ENCODE results near the gene GRK5.
A peak's percentile ranks its signal among the peaks of the same experiment; 100 is the strongest.

Gene GRK5

DNA sequence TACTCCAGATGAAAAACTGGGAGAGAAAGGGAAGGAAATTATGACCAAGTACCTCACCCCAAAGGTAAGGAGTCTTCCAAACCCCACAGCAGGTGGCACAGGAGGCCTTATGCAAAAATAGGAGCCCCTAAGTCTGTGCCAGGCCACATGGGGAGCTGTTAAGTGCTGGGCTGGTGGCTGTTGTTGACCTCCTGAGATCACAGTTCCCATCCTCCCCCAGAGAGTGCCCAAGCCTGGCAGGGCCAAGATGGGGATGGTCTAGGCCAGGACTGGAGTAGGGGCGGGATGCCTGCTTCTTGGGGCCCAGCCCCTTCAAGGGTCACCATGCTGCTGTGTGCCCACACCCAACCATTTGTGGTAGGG lies 189.3 kb downstream of the GRK5 start:
- peak overlapping the region; percentile 28 for H3K4me2 ChIP-seq (ENCODE audit: low read depth, low read length, poor library complexity, severe bottlenecking)

DNA sequence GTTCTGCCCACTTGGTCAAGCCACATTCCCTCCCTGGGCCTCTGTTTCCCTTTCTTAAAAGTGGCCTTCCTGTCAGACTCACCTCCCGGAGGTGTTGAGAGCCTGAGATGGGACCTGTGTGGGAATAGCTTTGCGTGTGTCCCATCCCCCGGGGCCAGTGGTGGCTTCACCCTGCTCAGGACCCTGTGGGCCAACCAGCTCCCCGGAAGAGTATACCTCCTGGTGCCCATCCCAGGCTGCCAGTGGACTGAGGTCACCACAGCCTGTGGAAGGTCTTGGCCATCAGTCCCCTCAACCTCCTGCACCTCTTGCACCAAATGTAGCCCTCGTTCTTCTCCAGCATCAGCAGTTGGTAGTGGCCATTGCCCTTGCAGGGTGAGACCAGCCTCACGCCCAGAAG lies 190.0 kb downstream of the GRK5 start:
- Histone ChIP-seq H4K20me1 (ENCODE audit: low read depth, low read length) (no peaks in the 10 kb centered on the region), H3K27me3 (ENCODE audit: low read length) (no peaks in the 10 kb centered on the region), H3F3A (ENCODE audit: insufficient read depth) (no peaks in the 10 kb centered on the region), H3K4me2 (ENCODE audit: low read depth, low read length, poor library complexity, severe bottlenecking) (no peak overlapping the region), H3K36me3 (ENCODE audit: low read length) (no peaks in the 10 kb centered on the region), H3K9ac (ENCODE audit: low read length) (no peak overlapping the region), H3K9me2 (replicated peaks; ENCODE audit: insufficient read depth, low read length) (no peaks in the 10 kb centered on the region), H3K9me3 (ENCODE audit: insufficient read depth, low read length) (no peaks in the 10 kb centered on the region), H2AFZ (ENCODE audit: low read depth, low read length, severe bottlenecking) (no peak overlapping the region), H3K4me3 (ENCODE audit: insufficient read depth, low read length, poor library complexity, severe bottlenecking) (no peak overlapping the region), H3K27ac (ENCODE audit: low read depth, low read length) (no peak overlapping the region), H3K79me2 (ENCODE audit: insufficient read depth, low read length) (no peaks in the 10 kb centered on the region)
- no peak for TF ChIP-seq EZH2phosphoT487 (conservative IDR thresholded peaks at IDR 0.05; ENCODE audit: low read length)
- TF ChIP-seq, protein P1, sequence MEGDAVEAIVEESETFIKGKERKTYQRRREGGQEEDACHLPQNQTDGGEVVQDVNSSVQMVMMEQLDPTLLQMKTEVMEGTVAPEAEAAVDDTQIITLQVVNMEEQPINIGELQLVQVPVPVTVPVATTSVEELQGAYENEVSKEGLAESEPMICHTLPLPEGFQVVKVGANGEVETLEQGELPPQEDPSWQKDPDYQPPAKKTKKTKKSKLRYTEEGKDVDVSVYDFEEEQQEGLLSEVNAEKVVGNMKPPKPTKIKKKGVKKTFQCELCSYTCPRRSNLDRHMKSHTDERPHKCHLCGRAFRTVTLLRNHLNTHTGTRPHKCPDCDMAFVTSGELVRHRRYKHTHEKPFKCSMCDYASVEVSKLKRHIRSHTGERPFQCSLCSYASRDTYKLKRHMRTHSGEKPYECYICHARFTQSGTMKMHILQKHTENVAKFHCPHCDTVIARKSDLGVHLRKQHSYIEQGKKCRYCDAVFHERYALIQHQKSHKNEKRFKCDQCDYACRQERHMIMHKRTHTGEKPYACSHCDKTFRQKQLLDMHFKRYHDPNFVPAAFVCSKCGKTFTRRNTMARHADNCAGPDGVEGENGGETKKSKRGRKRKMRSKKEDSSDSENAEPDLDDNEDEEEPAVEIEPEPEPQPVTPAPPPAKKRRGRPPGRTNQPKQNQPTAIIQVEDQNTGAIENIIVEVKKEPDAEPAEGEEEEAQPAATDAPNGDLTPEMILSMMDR (IDR thresholded peaks at IDR 0.05; ENCODE audit: insufficient read depth, low read length, poor library complexity, severe bottlenecking): no peak

More for the DNA sequence above, 189.3 kb downstream of the GRK5 start:
- H2AFZ ChIP-seq (ENCODE audit: low read depth, low read length, severe bottlenecking): no peak overlapping the region
- H3K9me3 ChIP-seq (ENCODE audit: insufficient read depth, low read length): no peaks in the 10 kb centered on the region
- no peaks in the 10 kb centered on the region for H3K9me2 ChIP-seq (replicated peaks; ENCODE audit: insufficient read depth, low read length)
- 0 out of 2 replicates have a peak overlapping the region, but pooled peaks have one; percentile 6 for H3K9ac ChIP-seq (ENCODE audit: low read length)
- H3K27ac ChIP-seq (ENCODE audit: low read depth, low read length): peak overlapping the region; percentile 25; the same call in 1 of the 2 replicates
- TF ChIP-seq, protein P1 (IDR thresholded peaks at IDR 0.05; ENCODE audit: insufficient read depth, low read length, poor library complexity, severe bottlenecking): no peak
- TF ChIP-seq EZH2phosphoT487 (conservative IDR thresholded peaks at IDR 0.05; ENCODE audit: low read length): no peak
- no peaks in the 10 kb centered on the region for H3F3A ChIP-seq (ENCODE audit: insufficient read depth)
- no peak overlapping the region for H3K4me3 ChIP-seq (ENCODE audit: insufficient read depth, low read length, poor library complexity, severe bottlenecking)
- H3K27me3 ChIP-seq (ENCODE audit: low read length): no peaks in the 10 kb centered on the region
- no peaks in the 10 kb centered on the region for H3K36me3 ChIP-seq (ENCODE audit: low read length)
- H3K79me2 ChIP-seq (ENCODE audit: insufficient read depth, low read length): no peaks in the 10 kb centered on the region
- H4K20me1 ChIP-seq (ENCODE audit: low read depth, low read length): no peaks in the 10 kb centered on the region

DNA sequence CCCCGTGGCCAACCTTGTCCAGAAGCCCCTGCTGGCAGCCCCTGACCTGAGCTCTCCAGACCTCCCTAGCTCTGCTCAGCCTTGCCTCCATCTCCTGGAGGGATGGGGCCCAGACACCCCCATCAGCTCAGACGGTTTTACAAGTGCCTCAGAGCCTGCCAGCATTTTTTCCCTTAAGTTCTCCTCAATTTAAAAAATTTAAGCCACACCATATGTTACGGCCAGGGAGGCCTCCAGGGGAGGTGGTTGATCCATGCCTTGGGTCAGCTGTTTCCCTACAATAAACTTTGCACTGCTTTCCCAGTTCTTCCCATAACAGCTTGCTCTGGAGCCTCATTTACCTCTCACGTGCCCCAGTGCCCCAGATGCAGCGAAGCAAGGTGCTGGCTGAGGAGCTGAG lies 191.6 kb downstream of the GRK5 start:
- H2AFZ ChIP-seq (ENCODE audit: low read depth, low read length, severe bottlenecking): no peak overlapping the region
- TF ChIP-seq EZH2phosphoT487 (conservative IDR thresholded peaks at IDR 0.05; ENCODE audit: low read length): no peak
- TF ChIP-seq, protein P1 (IDR thresholded peaks at IDR 0.05; ENCODE audit: insufficient read depth, low read length, poor library complexity, severe bottlenecking): no peak
- H3K79me2 ChIP-seq (ENCODE audit: insufficient read depth, low read length): no peaks in the 10 kb centered on the region
- H3K9ac ChIP-seq (ENCODE audit: low read length): no peak overlapping the region
- no peak overlapping the region for H3K27ac ChIP-seq (ENCODE audit: low read depth, low read length)
- no peaks in the 10 kb centered on the region for H3K9me3 ChIP-seq (ENCODE audit: insufficient read depth, low read length)
- no peaks in the 10 kb centered on the region for H3F3A ChIP-seq (ENCODE audit: insufficient read depth)
- no peaks in the 10 kb centered on the region for H3K27me3 ChIP-seq (ENCODE audit: low read length)
- no peak overlapping the region for H3K4me2 ChIP-seq (ENCODE audit: low read depth, low read length, poor library complexity, severe bottlenecking)
- H4K20me1 ChIP-seq (ENCODE audit: low read depth, low read length): no peaks in the 10 kb centered on the region
- H3K9me2 ChIP-seq (replicated peaks; ENCODE audit: insufficient read depth, low read length): no peaks in the 10 kb centered on the region
- H3K4me3 ChIP-seq (ENCODE audit: insufficient read depth, low read length, poor library complexity, severe bottlenecking): no peak overlapping the region
- H3K36me3 ChIP-seq (ENCODE audit: low read length): no peaks in the 10 kb centered on the region
